Measurements from ENCODE around the gene TMEM19.

TMEM19 gene

GRCh38 chr12:71708658-71709057 lies 22.8 kb downstream of the TMEM19 start (continued):
- TF ChIP-seq POU6F1 (CRISPR knock-in tag; IDR thresholded peaks at IDR 0.05; ENCODE audit: borderline replicate concordance, low read depth) (no peak), ZFP3 (CRISPR knock-in tag; IDR thresholded peaks at IDR 0.05) (no peak)

- TF ChIP-seq ISL1 (CRISPR knock-in tag; IDR thresholded peaks at IDR 0.05) (peak; percentile 34; the same call in 1 of the 2 replicates), ZC3H10 (CRISPR knock-in tag; IDR thresholded peaks at IDR 0.05) (no peak)
- ATAC-seq, result peak; percentile 98
Measured at GRCh38 chr12:71710276-71711125, 24.6 kb downstream of the TMEM19 start.

DNA sequence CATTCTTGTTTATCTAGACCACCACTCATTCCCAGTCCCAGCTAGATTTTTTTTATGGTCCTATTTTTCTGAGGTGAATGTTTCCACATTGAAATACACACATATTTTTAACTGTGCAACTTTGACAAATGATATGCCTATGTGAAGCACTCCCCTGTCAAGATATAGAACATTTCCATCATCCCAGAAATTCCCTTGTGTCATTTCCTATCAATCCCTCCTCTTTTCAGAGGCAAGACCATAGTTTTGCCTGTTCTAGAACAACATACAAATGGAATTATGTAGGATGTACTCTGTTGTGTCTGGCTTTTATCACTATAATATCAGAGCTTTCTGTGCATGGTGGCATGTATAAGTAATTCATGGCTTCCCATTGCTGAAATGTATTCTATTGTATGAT lies 32.7 kb downstream of the TMEM19 start:
- TF ChIP-seq GLIS3 (CRISPR knock-in tag; IDR thresholded peaks at IDR 0.05), result no peak
- no peak for TF ChIP-seq SNAI2 (CRISPR knock-in tag; IDR thresholded peaks at IDR 0.05)
- no peak for TF ChIP-seq RARB (CRISPR knock-in tag; IDR thresholded peaks at IDR 0.05)
- no peak for TF ChIP-seq BACH2 (CRISPR knock-in tag; IDR thresholded peaks at IDR 0.05; ENCODE audit: borderline replicate concordance)
- no peak for TF ChIP-seq ZFP30 (CRISPR knock-in tag; IDR thresholded peaks at IDR 0.05)
- TF ChIP-seq CSDC2 (CRISPR knock-in tag; IDR thresholded peaks at IDR 0.05), result no peak
- ATAC-seq, result no peak

DNA sequence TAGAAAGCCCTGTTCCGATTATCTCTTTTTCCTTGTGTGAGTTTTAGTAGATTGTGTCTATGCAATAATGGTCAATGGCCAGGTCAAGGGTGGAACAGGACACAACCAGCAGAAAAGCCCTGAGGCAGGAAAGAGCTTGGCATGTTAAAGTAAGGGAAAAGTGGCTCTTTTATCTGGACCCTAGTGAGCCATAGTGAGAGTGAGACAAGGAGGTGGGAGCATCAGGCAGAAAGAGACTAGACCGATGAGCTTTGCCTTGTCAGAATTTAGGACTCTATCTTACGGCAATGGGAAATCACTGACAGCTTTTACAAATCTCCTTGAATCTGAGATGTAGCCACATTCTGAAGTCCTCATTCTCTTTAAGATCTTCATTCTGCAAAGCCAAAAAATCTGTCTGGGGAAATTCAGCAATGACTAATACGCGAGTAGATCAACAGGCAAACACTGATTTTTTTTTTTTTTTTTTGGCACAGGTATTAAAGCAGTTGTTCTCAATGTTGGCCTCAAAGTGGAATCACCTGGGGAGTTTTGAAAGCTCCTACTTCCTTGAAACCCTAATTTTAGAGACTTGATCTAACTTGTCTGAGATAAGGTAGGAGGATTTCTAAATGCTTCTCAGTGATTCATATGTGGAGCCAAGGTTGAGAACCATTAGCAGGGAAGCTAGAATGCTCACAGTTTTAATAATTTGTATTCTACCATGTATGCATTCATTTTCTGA lies 33.9 kb downstream of the TMEM19 start:
- no peak for ATAC-seq
- no peak for TF ChIP-seq OSR1 (CRISPR knock-in tag; IDR thresholded peaks at IDR 0.05)
- no peak for TF ChIP-seq ZFP3 (CRISPR knock-in tag; IDR thresholded peaks at IDR 0.05)
- TF ChIP-seq POU6F1 (CRISPR knock-in tag; IDR thresholded peaks at IDR 0.05; ENCODE audit: borderline replicate concordance, low read depth), result no peak
- TF ChIP-seq TOX (CRISPR knock-in tag; IDR thresholded peaks at IDR 0.05; ENCODE audit: borderline replicate concordance), result no peak
- TF ChIP-seq, protein P1, sequence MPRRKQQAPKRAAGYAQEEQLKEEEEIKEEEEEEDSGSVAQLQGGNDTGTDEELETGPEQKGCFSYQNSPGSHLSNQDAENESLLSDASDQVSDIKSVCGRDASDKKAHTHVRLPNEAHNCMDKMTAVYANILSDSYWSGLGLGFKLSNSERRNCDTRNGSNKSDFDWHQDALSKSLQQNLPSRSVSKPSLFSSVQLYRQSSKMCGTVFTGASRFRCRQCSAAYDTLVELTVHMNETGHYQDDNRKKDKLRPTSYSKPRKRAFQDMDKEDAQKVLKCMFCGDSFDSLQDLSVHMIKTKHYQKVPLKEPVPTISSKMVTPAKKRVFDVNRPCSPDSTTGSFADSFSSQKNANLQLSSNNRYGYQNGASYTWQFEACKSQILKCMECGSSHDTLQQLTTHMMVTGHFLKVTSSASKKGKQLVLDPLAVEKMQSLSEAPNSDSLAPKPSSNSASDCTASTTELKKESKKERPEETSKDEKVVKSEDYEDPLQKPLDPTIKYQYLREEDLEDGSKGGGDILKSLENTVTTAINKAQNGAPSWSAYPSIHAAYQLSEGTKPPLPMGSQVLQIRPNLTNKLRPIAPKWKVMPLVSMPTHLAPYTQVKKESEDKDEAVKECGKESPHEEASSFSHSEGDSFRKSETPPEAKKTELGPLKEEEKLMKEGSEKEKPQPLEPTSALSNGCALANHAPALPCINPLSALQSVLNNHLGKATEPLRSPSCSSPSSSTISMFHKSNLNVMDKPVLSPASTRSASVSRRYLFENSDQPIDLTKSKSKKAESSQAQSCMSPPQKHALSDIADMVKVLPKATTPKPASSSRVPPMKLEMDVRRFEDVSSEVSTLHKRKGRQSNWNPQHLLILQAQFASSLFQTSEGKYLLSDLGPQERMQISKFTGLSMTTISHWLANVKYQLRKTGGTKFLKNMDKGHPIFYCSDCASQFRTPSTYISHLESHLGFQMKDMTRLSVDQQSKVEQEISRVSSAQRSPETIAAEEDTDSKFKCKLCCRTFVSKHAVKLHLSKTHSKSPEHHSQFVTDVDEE (CRISPR knock-in tag; IDR thresholded peaks at IDR 0.05), result no peak
- TF ChIP-seq BACH2 (CRISPR knock-in tag; IDR thresholded peaks at IDR 0.05; ENCODE audit: borderline replicate concordance), result no peak
- no peak for TF ChIP-seq PATZ1 (CRISPR knock-in tag; IDR thresholded peaks at IDR 0.05; ENCODE audit: borderline replicate concordance)
- no peak for TF ChIP-seq CSDC2 (CRISPR knock-in tag; IDR thresholded peaks at IDR 0.05)
- no peak for TF ChIP-seq ESRRG (CRISPR knock-in tag; IDR thresholded peaks at IDR 0.05)
- no peak for TF ChIP-seq ZNF70 (CRISPR knock-in tag; IDR thresholded peaks at IDR 0.05)
- no peak for TF ChIP-seq ARNTL (CRISPR knock-in tag; IDR thresholded peaks at IDR 0.05; ENCODE audit: borderline replicate concordance, low read depth)
- no peak for TF ChIP-seq SNAI2 (CRISPR knock-in tag; IDR thresholded peaks at IDR 0.05)
- no peak for TF ChIP-seq ISL1 (CRISPR knock-in tag; IDR thresholded peaks at IDR 0.05)
- TF ChIP-seq, protein P2, sequence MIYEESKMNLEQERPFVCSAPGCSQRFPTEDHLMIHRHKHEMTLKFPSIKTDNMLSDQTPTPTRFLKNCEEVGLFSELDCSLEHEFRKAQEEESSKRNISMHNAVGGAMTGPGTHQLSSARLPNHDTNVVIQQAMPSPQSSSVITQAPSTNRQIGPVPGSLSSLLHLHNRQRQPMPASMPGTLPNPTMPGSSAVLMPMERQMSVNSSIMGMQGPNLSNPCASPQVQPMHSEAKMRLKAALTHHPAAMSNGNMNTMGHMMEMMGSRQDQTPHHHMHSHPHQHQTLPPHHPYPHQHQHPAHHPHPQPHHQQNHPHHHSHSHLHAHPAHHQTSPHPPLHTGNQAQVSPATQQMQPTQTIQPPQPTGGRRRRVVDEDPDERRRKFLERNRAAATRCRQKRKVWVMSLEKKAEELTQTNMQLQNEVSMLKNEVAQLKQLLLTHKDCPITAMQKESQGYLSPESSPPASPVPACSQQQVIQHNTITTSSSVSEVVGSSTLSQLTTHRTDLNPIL (CRISPR knock-in tag; IDR thresholded peaks at IDR 0.05; ENCODE audit: low read depth), result no peak
- no peak for TF ChIP-seq ZNF8 (CRISPR knock-in tag; IDR thresholded peaks at IDR 0.05)
- TF ChIP-seq CSRNP3 (CRISPR knock-in tag; IDR thresholded peaks at IDR 0.05), result no peak
- TF ChIP-seq PPARA (CRISPR knock-in tag; IDR thresholded peaks at IDR 0.05; ENCODE audit: borderline replicate concordance), result no peak
- no peak for TF ChIP-seq TCF4 (CRISPR knock-in tag; IDR thresholded peaks at IDR 0.05; ENCODE audit: borderline replicate concordance)
- TF ChIP-seq ZFP30 (CRISPR knock-in tag; IDR thresholded peaks at IDR 0.05), result no peak
- TF ChIP-seq GLIS3 (CRISPR knock-in tag; IDR thresholded peaks at IDR 0.05), result no peak
